ENCODE data around the gene MAST3. TPM values are rescaled to one million over a fixed set of nuclear protein-coding genes. Genes with fewer than 3 reads are reported as not detected.

Gene MAST3
- total and polyA plus RNA-seq, 10 donors: 8.9 to 52.7 (median 38.2) TPM

- H3K27ac ChIP-seq: no peak overlapping the region
- H3K9me3 ChIP-seq: no peaks in the 10 kb centered on the region
- DNase-seq: no peak
- intact Hi-C loops (cut with DNase I; ENCODE audit: low total_unique reads): no loop called here
- TF ChIP-seq POLR2AphosphoS5 (IDR thresholded peaks at IDR 0.05) (peak in 1 of 3 donors; percentile 26), CTCF (IDR thresholded peaks at IDR 0.05 in 8 of 11, conservative IDR thresholded peaks at IDR 0.05 in 3 of 11) (no peak)
- no peaks in the 10 kb centered on the region for H3K27me3 ChIP-seq (replicated peaks in 1 of 7)
- no peak overlapping the region for H3K4me3 ChIP-seq
- 71 to 94% (median 93%) methylated on average over 1 to 16 of the region's 16 CpGs for WGBS, 5 donors
- H3K36me3 ChIP-seq: peaks cover 0 to 99% (median 94%) of the 10 kb centered on the region in 6 donors
- H3K4me1 ChIP-seq: peaks cover 0 to 4% (median 0%) of the 10 kb centered on the region in 6 donors
Observed at GRCh38 chr19:18144361-18144760, 46.8 kb downstream of the MAST3 start.

DNA sequence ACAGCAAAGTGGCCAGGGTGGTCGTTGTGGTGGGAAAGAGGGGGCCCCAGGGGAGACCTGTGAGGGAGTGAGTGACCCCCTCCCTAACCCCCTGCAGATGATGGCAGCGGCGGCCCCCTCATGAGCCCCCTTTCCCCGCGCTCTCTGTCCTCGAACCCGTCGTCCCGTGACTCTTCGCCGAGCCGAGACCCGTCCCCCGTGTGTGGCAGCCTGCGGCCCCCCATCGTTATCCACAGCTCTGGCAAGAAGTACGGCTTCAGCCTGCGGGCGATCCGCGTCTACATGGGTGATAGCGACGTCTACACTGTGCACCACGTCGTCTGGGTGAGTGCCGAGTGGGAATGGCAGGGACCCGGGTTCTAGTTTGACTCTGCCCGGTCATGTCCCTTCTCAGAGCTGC lies 47.3 kb downstream of the MAST3 start:
- DNase-seq: no peak
- peaks cover 0 to 7% (median 0%) of the 10 kb centered on the region in 6 donors for H3K4me1 ChIP-seq
- H3K27me3 ChIP-seq (replicated peaks in 1 of 7): no peaks in the 10 kb centered on the region
- peaks cover 0 to 100% (median 94%) of the 10 kb centered on the region in 6 donors for H3K36me3 ChIP-seq
- TF ChIP-seq POLR2AphosphoS5 (IDR thresholded peaks at IDR 0.05) (peak in 1 of 3 donors; percentile 32), CTCF (IDR thresholded peaks at IDR 0.05 in 8 of 11, conservative IDR thresholded peaks at IDR 0.05 in 3 of 11) (no peak), POLR2A (IDR thresholded peaks at IDR 0.05) (no peak)
- 96 to 99% (median 97%) methylated on average over 28 of the region's 28 CpGs for WGBS, 5 donors
- intact Hi-C loops (cut with DNase I; ENCODE audit: low total_unique reads): no loop called here
- H3K9me3 ChIP-seq: no peaks in the 10 kb centered on the region
- no peak overlapping the region for H3K4me3 ChIP-seq
- no peak overlapping the region for H3K27ac ChIP-seq

DNA sequence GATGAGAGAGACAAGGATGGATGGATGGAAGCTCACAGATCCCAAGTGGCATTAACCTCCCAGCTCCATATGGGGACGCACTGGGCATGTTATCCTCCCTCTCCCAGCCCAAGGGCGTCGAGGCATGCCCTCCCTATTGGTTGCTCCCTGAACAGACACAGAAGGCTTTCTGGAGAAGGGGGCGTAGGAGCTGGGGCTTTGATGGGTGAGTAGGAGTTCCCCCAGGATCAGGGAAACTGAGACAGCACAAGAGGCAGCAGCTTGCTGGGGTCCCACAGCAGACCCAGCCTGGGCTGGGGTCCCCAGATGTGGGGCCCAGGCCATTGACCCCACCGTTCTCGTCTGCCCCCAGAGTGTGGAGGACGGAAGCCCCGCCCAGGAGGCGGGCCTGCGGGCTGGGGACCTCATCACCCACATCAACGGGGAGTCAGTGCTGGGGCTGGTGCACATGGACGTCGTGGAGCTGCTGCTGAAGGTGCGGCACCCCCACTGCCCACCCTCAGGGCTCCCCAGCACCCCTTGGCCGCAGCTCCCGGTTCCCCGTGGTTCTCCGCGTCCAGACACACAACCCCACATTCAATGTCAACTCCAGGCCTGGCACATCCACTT lies 47.9 kb downstream of the MAST3 start:
- DNase-seq: no peak
- intact Hi-C loops (cut with DNase I; ENCODE audit: low total_unique reads): no loop called here
- WGBS, 5 donors: 91 to 98% (median 96%) methylated on average over 11 to 19 of the region's 19 CpGs
- Histone ChIP-seq H3K4me3 (no peak overlapping the region), H3K27ac (no peak overlapping the region), H3K27me3 (replicated peaks in 1 of 7) (no peaks in the 10 kb centered on the region), H3K4me1 (peaks cover 0 to 7% (median 0%) of the 10 kb centered on the region in 6 donors), H3K9me3 (no peaks in the 10 kb centered on the region), H3K36me3 (peaks cover 0 to 100% (median 88%) of the 10 kb centered on the region in 6 donors)
- TF ChIP-seq POLR2A (IDR thresholded peaks at IDR 0.05) (no peak), CTCF (IDR thresholded peaks at IDR 0.05 in 8 of 11, conservative IDR thresholded peaks at IDR 0.05 in 3 of 11) (no peak), POLR2AphosphoS5 (IDR thresholded peaks at IDR 0.05) (peak in 1 of 3 donors; percentile 27)

GRCh38 chr19:18147396-18147795 lies 49.8 kb downstream of the MAST3 start:
- Histone ChIP-seq H3K9me3 (no peaks in the 10 kb centered on the region), H3K27me3 (replicated peaks in 1 of 7) (no peaks in the 10 kb centered on the region), H3K4me1 (peaks cover 5 to 24% (median 10%) of the 10 kb centered on the region in 6 donors), H3K4me3 (no peak overlapping the region), H3K27ac (no peak overlapping the region), H3K36me3 (peaks cover 0 to 90% (median 72%) of the 10 kb centered on the region in 6 donors)
- DNase-seq: no peak
- 94 to 98% (median 96%) methylated on average over 13 of the region's 13 CpGs for WGBS, 5 donors
- TF ChIP-seq CTCF (IDR thresholded peaks at IDR 0.05 in 8 of 11, conservative IDR thresholded peaks at IDR 0.05 in 3 of 11) (no peak), POLR2AphosphoS5 (IDR thresholded peaks at IDR 0.05) (no peak)
- intact Hi-C loops (cut with DNase I; ENCODE audit: low total_unique reads): no loop called here
